Measurements from ENCODE around the gene UBE2K.

- TF ChIP-seq CTCF (IDR thresholded peaks at IDR 0.05), result no peak
- TF ChIP-seq POLR2A (IDR thresholded peaks at IDR 0.05), result no peak
Observed at GRCh38 chr4:39812500-39812899, 114.6 kb downstream of the UBE2K start.
